ENCODE results near the gene SPATA21. TPM values are rescaled to one million over a fixed set of nuclear protein-coding genes. Genes with fewer than 3 reads are reported as not detected.

SPATA21 gene
- total RNA-seq, 3 donors from 2014 or later = 0.22 TPM; not detected in 2

- no peak for ATAC-seq
Measured at GRCh38 chr1:16392740-16393569, 44.3 kb downstream of the SPATA21 start.

GRCh38 chr1:16391411-16391810 is 45.8 kb downstream of the SPATA21 start:
- Histone ChIP-seq H3K4me1 (ENCODE audit: low read depth) (peaks cover 12% of the 10 kb centered on the region), H3K4me3 (no peak overlapping the region), H3K9me3 (no peaks in the 10 kb centered on the region), H3K36me3 (ENCODE audit: low read depth) (no peaks in the 10 kb centered on the region)
- TF ChIP-seq CTCF (IDR thresholded peaks at IDR 0.05) = no peak
- intact Hi-C loops (cut with DNase I, micrococcal nuclease) = no loop called here
- DNase-seq = no peak
- ATAC-seq = no peak

More at GRCh38 chr1:16392740-16393569, 44.3 kb downstream of the SPATA21 start:
- Histone ChIP-seq H3K9me3 (no peaks in the 10 kb centered on the region), H3K4me1 (ENCODE audit: low read depth) (peaks cover 6% of the 10 kb centered on the region), H3K4me3 (no peak overlapping the region), H3K36me3 (ENCODE audit: low read depth) (no peaks in the 10 kb centered on the region)
- no peak for TF ChIP-seq CTCF (IDR thresholded peaks at IDR 0.05)
- intact Hi-C loops (cut with DNase I, micrococcal nuclease) = no loop called here
- no peak for DNase-seq

- H3K4me1 ChIP-seq (ENCODE audit: low read depth) = peaks cover 18% of the 10 kb centered on the region
- ATAC-seq = peak; percentile 46
- TF ChIP-seq CTCF (IDR thresholded peaks at IDR 0.05) = no peak
Measured at GRCh38 chr1:16387201-16388188, 49.7 kb downstream of the SPATA21 start.

GRCh38 chr1:16386454-16387113 is 50.6 kb downstream of the SPATA21 start:
- peaks cover 18% of the 10 kb centered on the region for H3K4me1 ChIP-seq (ENCODE audit: low read depth)
- ATAC-seq (peak; percentile 34), DNase-seq (no peak)
- no peaks in the 10 kb centered on the region for H3K36me3 ChIP-seq (ENCODE audit: low read depth)
- H3K9me3 ChIP-seq = no peaks in the 10 kb centered on the region
- TF ChIP-seq CTCF (IDR thresholded peaks at IDR 0.05) = no peak
- H3K4me3 ChIP-seq = no peak overlapping the region
- intact Hi-C loops (cut with DNase I, micrococcal nuclease) = no loop called here

More at GRCh38 chr1:16387201-16388188, 49.7 kb downstream of the SPATA21 start:
- Histone ChIP-seq H3K36me3 (ENCODE audit: low read depth) (no peaks in the 10 kb centered on the region), H3K9me3 (no peaks in the 10 kb centered on the region), H3K4me3 (no peak overlapping the region)
- DNase-seq = peak in 1 of 3 donors; percentile 12
- intact Hi-C loops (cut with DNase I, micrococcal nuclease) = no loop called here

All from mucosa of descending colon (tissue), 3 donors.